GM23248 (cell line): ENCODE measurements around the gene PDXDC1. TPM values are rescaled to one million over a fixed set of nuclear protein-coding genes. Genes with fewer than 3 reads are reported as not detected.
A peak's percentile ranks its signal among the peaks of the same experiment; 100 is the strongest.
"Not testable (repeated sequence)": the region's sequence is repeated elsewhere in the genome, so short reads cannot be mapped to it uniquely, and the experiment has no call there.

Experiments
- DNase-seq: peaks from one replicate; pipeline ENCODE4 v3.0.0-alpha.2; 2015
- H2AFZ ChIP-seq: fragments of 200-600 bp; sonication (generic); 2 replicates; pipeline ENCODE4 v1.6.1; 2016; ENCODE audit warnings: antibody characterized with exemption
- H3F3A ChIP-seq: fragments of 200-600 bp; sonication (generic); 2 replicates; pipeline ENCODE4 v1.6.1; 2016; ENCODE audit warnings: mild to moderate bottlenecking, antibody characterized with exemption, mixed run types; ENCODE audit not compliant: insufficient read depth
- H3K27ac ChIP-seq: fragments of 200-600 bp; sonication (generic); 2 replicates; pipeline ENCODE4 v1.5.1; 2016; ENCODE audit warnings: mild to moderate bottlenecking
- H3K27me3 ChIP-seq: fragments of 200-600 bp; sonication (generic); replicated peaks from 2 replicates; pipeline ENCODE4 v1.6.1; 2016; ENCODE audit warnings: mild to moderate bottlenecking; ENCODE audit not compliant: insufficient read depth
- H3K36me3 ChIP-seq: fragments of 200-600 bp; sonication (generic); 2 replicates; pipeline ENCODE4 v1.6.1; 2016; ENCODE audit warnings: low read depth, mild to moderate bottlenecking
- H3K4me1 ChIP-seq: fragments of 200-600 bp; sonication (generic); 2 replicates; pipeline ENCODE4 v1.6.1; 2016; ENCODE audit warnings: mild to moderate bottlenecking; ENCODE audit not compliant: insufficient read depth
- H3K4me2 ChIP-seq: fragments of 200-600 bp; sonication (generic); one replicate; pipeline ENCODE4 v1.6.1; 2016; ENCODE audit warnings: mild to moderate bottlenecking; ENCODE audit not compliant: unreplicated experiment
- H3K4me3 ChIP-seq: fragments of 200-600 bp; sonication (generic); 2 replicates; pipeline ENCODE4 v1.5.1; 2016; ENCODE audit warnings: mild to moderate bottlenecking
- H3K79me2 ChIP-seq: fragments of 200-600 bp; sonication (generic); 2 replicates; pipeline ENCODE4 v1.6.1; 2016; ENCODE audit warnings: mild to moderate bottlenecking; ENCODE audit not compliant: insufficient read depth
- H3K9ac ChIP-seq: fragments of 200-600 bp; sonication (generic); 2 replicates; pipeline ENCODE4 v1.6.1; 2016; ENCODE audit warnings: mild to moderate bottlenecking
- H3K9me2 ChIP-seq: fragments of 200-600 bp; sonication (generic); 2 replicates; pipeline ENCODE4 v1.6.1; 2016; ENCODE audit warnings: mixed run types, mild to moderate bottlenecking, moderate library complexity; ENCODE audit not compliant: insufficient read depth
- H3K9me3 ChIP-seq: fragments of 200-600 bp; sonication (generic); one replicate; pipeline ENCODE4 v1.6.1; 2017; ENCODE audit warnings: low read depth
- H4K20me1 ChIP-seq: fragments of 200-600 bp; sonication (generic); 2 replicates; pipeline ENCODE4 v1.6.0; 2016; ENCODE audit not compliant: insufficient read depth
- WGBS, 2 experiments: methylation state at CpG; one replicate each; pipeline ENCODE4 v1.1.6; 2015 to 2017; ENCODE audit warnings: low lambda C conversion rate in 2 of 2, low coverage in 1 of 2; ENCODE audit errors: missing lambda C conversion rate in 2 of 2; 5-methylcytosine and 5-hydroxymethylcytosine counted together
- in situ Hi-C: fragments of 300-500 bp; cut with MboI; formaldehyde crosslinking; loops from 2 replicates; pipeline ENCODE4 v1.15.0; 2020
- microRNA counts: library from miRNA; unstranded; fragments of <30 nt; microRNA quantifications from one replicate; lab custom pipeline; 2016
- microRNA-seq: library from miRNA; unstranded; fragments of <30 nt; microRNA quantifications from one replicate; pipeline ENCODE4, GENCODE V29; 2016; ENCODE audit warnings: borderline number of aligned reads
- polyA plus RNA-seq: library from polyadenylated mRNA; unstranded; fragments of >200 nt; fragmentation: Nextera tagmentation; extraction: Ambion mirVana; gene quantifications from 2 replicates; pipeline ENCODE4 v1.2.1, GENCODE V29; 2016
- small RNA-seq: library from RNA; depleted of rRNA; stranded (forward); fragments of <200 nt; gene quantifications from one replicate; pipeline ENCODE3, GENCODE V24; 2014; ENCODE audit warnings: low read depth, low replicate concordance
- total RNA-seq: library from RNA; depleted of rRNA; stranded (reverse); fragments of >200 nt; shearing (Covaris generic); gene quantifications from 2 replicates; pipeline ENCODE4 v1.2.3, GENCODE V29; 2014; rRNA removed

Gene PDXDC1
- total and polyA plus RNA-seq, 2 experiments from 2014 or later, result 61.1 to 63.9 TPM

GRCh38 chr16:15168953-15169652 is 194.3 kb downstream of the PDXDC1 start:
- H3K4me2 ChIP-seq, H2AFZ ChIP-seq, H3K27me3 ChIP-seq, H3K36me3 ChIP-seq, H3K4me3 ChIP-seq, H3K4me1 ChIP-seq, H3K9ac ChIP-seq, H3F3A ChIP-seq, in situ Hi-C loops, H3K9me3 ChIP-seq, H4K20me1 ChIP-seq, H3K27ac ChIP-seq, H3K79me2 ChIP-seq, H3K9me2 ChIP-seq: not testable (repeated sequence)
- DNase-seq, result peak; percentile 14
- 61 to 67% methylated on average over 4 to 5 of the region's 5 CpGs for WGBS, 2 experiments

GRCh38 chr16:15179909-15180308 is 205.1 kb downstream of the PDXDC1 start:
- H3K4me1 ChIP-seq, H3K9me2 ChIP-seq, in situ Hi-C loops, H3K79me2 ChIP-seq, H3K4me3 ChIP-seq, H3K4me2 ChIP-seq, H3K36me3 ChIP-seq, H2AFZ ChIP-seq, DNase-seq, H3K27ac ChIP-seq, H3F3A ChIP-seq, H3K9ac ChIP-seq, H4K20me1 ChIP-seq, H3K27me3 ChIP-seq, H3K9me3 ChIP-seq: not testable (repeated sequence)
- 43 to 46% methylated on average over 3 of the region's 3 CpGs for WGBS, 2 experiments

- H3K4me3 ChIP-seq, in situ Hi-C loops, H4K20me1 ChIP-seq, H3K9ac ChIP-seq, H2AFZ ChIP-seq, DNase-seq, H3K9me2 ChIP-seq, H3K9me3 ChIP-seq, H3K79me2 ChIP-seq, H3F3A ChIP-seq, H3K27ac ChIP-seq, H3K4me2 ChIP-seq, H3K4me1 ChIP-seq, H3K27me3 ChIP-seq, H3K36me3 ChIP-seq: not testable (repeated sequence)
- WGBS, 2 experiments, result 18 to 39% methylated on average over 1 of the region's 1 CpG
These were observed 206.1 kb downstream of the PDXDC1 start for GRCh38 chr16:15180946-15181345.

GRCh38 chr16:15184000-15184399 is 209.2 kb downstream of the PDXDC1 start:
- H3K4me3 ChIP-seq, H3F3A ChIP-seq, H3K27ac ChIP-seq, in situ Hi-C loops, H3K4me2 ChIP-seq, H3K9me3 ChIP-seq, H3K27me3 ChIP-seq, H3K9ac ChIP-seq, H3K9me2 ChIP-seq, H3K79me2 ChIP-seq, H4K20me1 ChIP-seq, H3K36me3 ChIP-seq, H2AFZ ChIP-seq, DNase-seq, H3K4me1 ChIP-seq: not testable (repeated sequence)
- WGBS, 2 experiments, result 13 to 64% methylated on average over 1 of the region's 1 CpG

MicroRNAs encoded within 50 kb of the gene (microRNA counts, 767-probe panel; counts per million panel counts)
- microRNA hsa-miR-1972 (lab: Ali Mortazavi, UCI), result 447 counts per million, percentile 86 among the panel's probes with 10 or more counts

Small RNAs within 50 kb of the gene (microRNA-seq; reads per million reads assigned to microRNA genes)
- gene MIR1972-1, result not detected
- not detected for gene MIR3180-4
- not detected for gene MIR6511A1
- not detected for gene MIR6511B2
- not detected for gene MIR6770-1

Small RNAs within 50 kb of the gene (small RNA-seq; reads per million reads assigned to genes)
- not detected for gene AC138932.4
- not detected for gene MIR1972-1
- gene MIR3180-4, result not detected
- not detected for gene MIR6511A1
- gene MIR6770-1, result not detected
- not detected for gene RF00019

Other genes starting within 250 kb of the PDXDC1 start
- gene NPIPA2, start 232.5 kb upstream of the PDXDC1 start, total RNA-seq, result 0.32 and 0.51 TPM in 2 replicates
- gene NPIPA2, start 232.5 kb upstream of the PDXDC1 start, polyA plus RNA-seq, result 1.7 and 2.0 TPM in 2 replicates
- 105 and 111 TPM in 2 replicates for gene NOMO1, start 141.3 kb upstream of the PDXDC1 start, total RNA-seq
- 104 and 111 TPM in 2 replicates for gene NOMO1, start 141.3 kb upstream of the PDXDC1 start, polyA plus RNA-seq
- gene NPIPA1, start 37.6 kb upstream of the PDXDC1 start, total RNA-seq, result 73.2 and 78.5 TPM in 2 replicates
- gene NPIPA1, start 37.6 kb upstream of the PDXDC1 start, polyA plus RNA-seq, result 29.8 and 41.1 TPM in 2 replicates
- gene NTAN1, start 81.0 kb downstream of the PDXDC1 start, total RNA-seq, result 61.2 and 71.3 TPM in 2 replicates
- 108 and 112 TPM in 2 replicates for gene NTAN1, start 81.0 kb downstream of the PDXDC1 start, polyA plus RNA-seq
- gene RRN3, start 119.2 kb downstream of the PDXDC1 start, total RNA-seq, result 36.2 and 40.3 TPM in 2 replicates
- gene RRN3, start 119.2 kb downstream of the PDXDC1 start, polyA plus RNA-seq, result 24.8 and 24.9 TPM in 2 replicates